ENCODE measurements around the gene IGFBP2.
A peak's percentile ranks its signal among the peaks of the same experiment; 100 is the strongest.
"Not testable (repeated sequence)": the region's sequence is repeated elsewhere in the genome, so short reads cannot be mapped to it uniquely, and the experiment has no call there.

Gene IGFBP2

DNA sequence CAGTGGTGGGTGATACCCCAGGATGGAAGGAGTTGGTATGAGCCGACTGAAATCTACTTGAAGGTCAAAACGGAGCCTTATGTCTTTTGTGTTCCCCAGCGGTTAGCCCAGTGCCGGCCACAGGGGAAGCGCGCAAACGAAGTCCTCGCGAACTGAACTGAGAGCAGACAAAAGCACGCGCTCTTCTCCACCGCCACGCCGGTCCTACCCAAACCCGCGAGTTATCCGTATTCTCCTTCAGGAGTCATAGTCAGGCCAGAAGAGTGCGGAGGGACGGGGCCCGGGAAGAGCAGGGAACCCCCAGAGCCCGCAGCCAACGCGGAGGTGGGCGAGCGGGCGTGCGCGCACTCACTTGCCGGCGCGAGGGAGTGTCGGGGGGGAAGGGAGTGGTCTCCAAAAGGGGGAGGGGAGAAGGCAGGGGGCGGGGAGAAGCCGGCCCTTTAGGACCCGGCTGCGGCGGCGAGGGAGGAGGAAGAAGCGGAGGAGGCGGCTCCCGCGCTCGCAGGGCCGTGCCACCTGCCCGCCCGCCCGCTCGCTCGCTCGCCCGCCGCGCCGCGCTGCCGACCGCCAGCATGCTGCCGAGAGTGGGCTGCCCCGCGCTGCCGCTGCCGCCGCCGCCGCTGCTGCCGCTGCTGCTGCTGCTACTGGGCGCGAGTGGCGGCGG lies at the start of gene IGFBP2:
Gene IGFBP2, plus strand, starts transcription at position 469 of the 664 bp plus-strand sequence. Its CDS starts 104 bp downstream, at position 573.
- in situ Hi-C loops (cut with HindIII; ENCODE audit: low pct_unique_long_range_greater_than_20kb, low sequenced_read_pairs) = no loop called here
- no peak for TF ChIP-seq JUND (IDR thresholded peaks at IDR 0.05; ENCODE audit: low read depth)
- peak; percentile 62 to 75 for DNase-seq (ENCODE audit: low read depth in 1 of 2, low spot score in 1 of 2)

GRCh38 chr2:216583606-216584005 lies 49.6 kb upstream of the IGFBP2 start:
- no peak for TF ChIP-seq JUND (IDR thresholded peaks at IDR 0.05; ENCODE audit: low read depth)
- no peak for DNase-seq (ENCODE audit: low read depth in 1 of 2, low spot score in 1 of 2)
- in situ Hi-C loops (cut with HindIII; ENCODE audit: low pct_unique_long_range_greater_than_20kb, low sequenced_read_pairs) = no loop called here

DNA sequence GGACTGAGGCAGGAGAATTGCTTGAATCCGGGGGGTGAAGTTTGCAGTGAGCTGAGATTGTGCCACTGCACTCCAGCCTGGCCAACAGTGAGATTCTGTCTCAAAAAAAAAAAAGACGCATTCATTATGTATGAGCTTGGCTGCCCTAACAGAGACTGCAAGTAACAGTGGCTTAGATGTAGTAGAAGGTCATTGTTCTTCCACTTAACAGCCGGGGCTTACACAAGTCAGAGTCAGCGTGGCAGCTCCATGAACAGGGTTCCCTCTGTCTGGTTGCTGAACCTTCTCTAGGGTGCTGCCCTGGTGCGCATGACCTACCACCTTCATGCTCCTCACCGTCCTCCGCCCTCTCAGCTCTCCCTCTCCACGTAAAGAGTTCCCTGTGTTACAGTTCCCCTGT lies 49.1 kb upstream of the IGFBP2 start:
- in situ Hi-C loops (cut with HindIII; ENCODE audit: low pct_unique_long_range_greater_than_20kb, low sequenced_read_pairs) = no loop called here
- no peak for DNase-seq (ENCODE audit: low read depth in 1 of 2, low spot score in 1 of 2)
- TF ChIP-seq JUND (IDR thresholded peaks at IDR 0.05; ENCODE audit: low read depth) = no peak

DNA sequence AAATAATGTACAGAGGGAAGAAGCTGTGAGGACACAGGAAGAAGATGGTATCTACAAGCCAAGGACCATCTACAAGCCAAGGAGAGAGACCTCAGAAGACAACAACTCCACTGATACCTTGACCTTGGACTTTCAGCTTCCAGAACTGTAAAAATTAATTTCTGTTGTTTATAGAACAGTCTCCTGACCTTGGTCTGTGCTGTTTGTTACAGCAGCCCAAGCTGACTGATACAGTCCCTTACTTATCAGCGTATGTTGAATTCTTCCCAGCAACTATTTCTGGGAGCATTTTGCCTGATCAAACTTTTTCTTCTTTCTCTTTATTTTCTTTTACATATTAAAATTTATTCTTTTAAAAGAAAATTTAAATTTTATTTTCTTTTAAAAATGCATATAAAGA lies 47.8 kb upstream of the IGFBP2 start:
- in situ Hi-C loops (cut with HindIII; ENCODE audit: low pct_unique_long_range_greater_than_20kb, low sequenced_read_pairs) = no loop called here
- no peak for DNase-seq (ENCODE audit: low read depth in 1 of 2, low spot score in 1 of 2)
- TF ChIP-seq JUND (IDR thresholded peaks at IDR 0.05; ENCODE audit: low read depth) = no peak

DNA sequence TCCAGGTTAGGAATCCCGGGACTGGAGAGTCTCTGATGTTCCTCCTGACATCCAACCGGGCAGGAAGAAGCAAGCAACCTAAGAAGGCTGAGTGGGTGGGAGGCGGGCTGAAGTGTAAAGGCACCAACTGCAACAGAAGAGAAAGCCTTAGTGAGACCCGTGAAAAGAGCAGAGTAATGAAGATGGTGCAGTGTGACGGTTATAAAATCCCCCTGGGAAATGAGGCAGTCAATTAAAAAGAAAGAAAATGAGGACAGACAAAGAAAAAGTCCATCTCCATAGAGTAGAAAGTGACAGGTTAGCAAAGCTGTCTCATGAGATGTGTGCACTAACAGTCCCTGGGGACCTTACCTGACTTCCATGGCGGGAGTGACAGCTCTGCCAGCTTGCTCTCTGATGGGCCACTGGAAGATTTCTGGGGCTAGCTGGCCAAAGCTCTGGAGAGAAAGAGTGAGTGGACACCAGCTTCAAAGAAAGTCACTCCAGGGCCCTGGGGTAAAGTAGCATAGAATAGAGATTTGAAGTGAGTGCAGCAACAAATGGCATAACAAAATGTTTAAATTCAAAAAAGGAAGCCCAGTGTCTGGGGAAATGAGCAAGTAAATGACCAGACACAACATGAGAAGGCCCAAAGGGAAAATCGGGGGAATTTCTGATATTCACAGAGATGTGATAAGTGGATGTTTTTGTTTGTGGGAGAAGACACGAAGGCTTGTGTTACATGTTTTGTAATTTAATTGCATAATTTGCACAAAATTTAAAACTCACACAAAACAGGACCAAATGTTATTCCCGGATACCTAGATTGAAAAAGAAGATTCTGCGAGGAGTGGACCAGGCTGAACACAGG lies 44.1 kb upstream of the IGFBP2 start:
- DNase-seq (ENCODE audit: low read depth in 1 of 2, low spot score in 1 of 2) = no peak
- TF ChIP-seq JUND (IDR thresholded peaks at IDR 0.05; ENCODE audit: low read depth) = no peak
- in situ Hi-C loops (cut with HindIII; ENCODE audit: low pct_unique_long_range_greater_than_20kb, low sequenced_read_pairs) = no loop called here

DNA sequence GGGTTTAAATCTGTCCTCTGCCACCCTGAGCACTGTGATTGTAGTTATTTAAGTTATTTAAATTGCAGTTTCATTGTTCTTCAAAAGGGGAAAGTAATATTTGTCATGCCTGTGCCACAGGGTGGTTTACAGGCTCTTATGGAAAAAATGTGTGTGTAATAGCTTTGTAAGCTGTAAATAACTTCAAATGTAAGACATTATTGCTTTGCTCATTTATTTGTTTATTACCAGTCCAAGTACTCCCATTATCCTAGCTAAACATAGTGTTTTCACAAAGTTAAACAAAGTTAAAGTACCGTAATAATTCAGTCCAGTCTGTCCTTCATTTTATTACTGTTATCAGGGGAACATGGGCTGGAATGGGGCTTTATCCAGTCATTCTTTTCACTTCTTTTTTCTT lies 43.4 kb upstream of the IGFBP2 start:
- TF ChIP-seq JUND (IDR thresholded peaks at IDR 0.05; ENCODE audit: low read depth) = no peak
- in situ Hi-C loops (cut with HindIII; ENCODE audit: low pct_unique_long_range_greater_than_20kb, low sequenced_read_pairs) = no loop called here
- DNase-seq (ENCODE audit: low read depth in 1 of 2, low spot score in 1 of 2) = no peak

GRCh38 chr2:216590780-216591179 lies 42.4 kb upstream of the IGFBP2 start:
- peak in 1 of 2 experiments; percentile 23 for DNase-seq (ENCODE audit: low read depth in 1 of 2, low spot score in 1 of 2)
- no peak for TF ChIP-seq JUND (IDR thresholded peaks at IDR 0.05; ENCODE audit: low read depth)
- in situ Hi-C loops (cut with HindIII; ENCODE audit: low pct_unique_long_range_greater_than_20kb, low sequenced_read_pairs) = no loop called here

DNA sequence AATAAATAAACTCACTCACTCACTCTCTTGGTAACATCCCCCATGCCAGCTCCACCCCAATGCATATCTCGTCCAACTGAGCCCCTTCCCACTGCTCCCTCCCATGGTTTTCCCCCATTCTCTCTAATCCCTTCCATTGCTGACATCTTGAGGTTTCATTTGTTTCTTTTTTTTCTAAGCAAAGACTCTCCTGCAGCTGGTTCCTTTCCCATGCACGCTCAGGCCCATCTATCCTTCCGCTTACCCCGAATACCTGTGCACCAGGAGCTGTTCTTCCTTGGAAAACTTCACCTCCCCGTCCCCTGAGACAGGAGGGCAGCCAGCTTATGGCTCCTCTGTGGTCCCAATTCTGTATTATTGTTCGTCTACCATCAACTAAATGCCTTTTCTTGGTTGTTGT lies 41.7 kb upstream of the IGFBP2 start:
- TF ChIP-seq JUND (IDR thresholded peaks at IDR 0.05; ENCODE audit: low read depth) = no peak
- in situ Hi-C loops (cut with HindIII; ENCODE audit: low pct_unique_long_range_greater_than_20kb, low sequenced_read_pairs) = no loop called here
- no peak for DNase-seq (ENCODE audit: low read depth in 1 of 2, low spot score in 1 of 2)

DNA sequence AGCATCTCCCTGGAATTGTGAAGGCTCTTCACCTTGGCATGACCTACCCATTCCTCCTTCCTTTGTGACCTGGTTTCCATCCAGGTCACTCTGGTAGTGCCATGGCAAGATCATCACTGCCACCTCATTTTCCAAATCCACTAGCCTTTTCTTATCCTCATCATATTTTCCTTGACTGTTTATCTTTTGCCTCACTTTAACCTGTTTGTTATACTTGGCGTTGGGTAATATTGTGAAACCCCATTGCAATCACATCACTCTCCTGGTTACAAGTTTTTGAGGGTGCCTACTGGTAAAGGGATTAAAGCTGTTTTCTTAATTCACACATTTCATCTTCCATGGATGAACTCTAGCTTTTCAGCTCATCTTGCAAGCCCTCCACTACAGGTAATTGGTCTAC lies 39.1 kb upstream of the IGFBP2 start:
- TF ChIP-seq JUND (IDR thresholded peaks at IDR 0.05; ENCODE audit: low read depth) = no peak
- in situ Hi-C loops (cut with HindIII; ENCODE audit: low pct_unique_long_range_greater_than_20kb, low sequenced_read_pairs) = no loop called here
- DNase-seq (ENCODE audit: low read depth in 1 of 2, low spot score in 1 of 2) = no peak

- DNase-seq (ENCODE audit: low read depth in 1 of 2, low spot score in 1 of 2) = peak in 1 of 2 experiments; percentile 62
- in situ Hi-C loops (cut with HindIII; ENCODE audit: low pct_unique_long_range_greater_than_20kb, low sequenced_read_pairs) = no loop called here
- no peak for TF ChIP-seq JUND (IDR thresholded peaks at IDR 0.05; ENCODE audit: low read depth)
These were observed 36.8 kb upstream of the IGFBP2 start for GRCh38 chr2:216596236-216596979.

GRCh38 chr2:216596980-216597509 lies 36.2 kb upstream of the IGFBP2 start:
- peak in 1 of 2 experiments; percentile 71 for DNase-seq (ENCODE audit: low read depth in 1 of 2, low spot score in 1 of 2)
- TF ChIP-seq JUND (IDR thresholded peaks at IDR 0.05; ENCODE audit: low read depth) = peak; percentile 30; the same call in 1 of the 2 replicates
- in situ Hi-C loops (cut with HindIII; ENCODE audit: low pct_unique_long_range_greater_than_20kb, low sequenced_read_pairs) = no loop called here

GRCh38 chr2:216597825-216598224 lies 35.4 kb upstream of the IGFBP2 start:
- in situ Hi-C loops (cut with HindIII; ENCODE audit: low pct_unique_long_range_greater_than_20kb, low sequenced_read_pairs) = not testable (repeated sequence)
- peak in 1 of 2 experiments; percentile 11 for DNase-seq (ENCODE audit: low read depth in 1 of 2, low spot score in 1 of 2)

Data from T47D (cell line).